Right forelimb (tissue), 1 donor: ENCODE results near the gene FIG4.
"Not testable (repeated sequence)": the region's sequence is repeated elsewhere in the genome, so short reads cannot be mapped to it uniquely, and the experiment has no call there.

Experiments
- DNase-seq: peaks from one replicate; pipeline ENCODE4 v3.0.0-alpha.2; 2018

The FIG4 gene

GRCh38 chr6:109705258-109705657 is 14.2 kb downstream of the FIG4 start:
- DNase-seq: peak; percentile 86

DNA sequence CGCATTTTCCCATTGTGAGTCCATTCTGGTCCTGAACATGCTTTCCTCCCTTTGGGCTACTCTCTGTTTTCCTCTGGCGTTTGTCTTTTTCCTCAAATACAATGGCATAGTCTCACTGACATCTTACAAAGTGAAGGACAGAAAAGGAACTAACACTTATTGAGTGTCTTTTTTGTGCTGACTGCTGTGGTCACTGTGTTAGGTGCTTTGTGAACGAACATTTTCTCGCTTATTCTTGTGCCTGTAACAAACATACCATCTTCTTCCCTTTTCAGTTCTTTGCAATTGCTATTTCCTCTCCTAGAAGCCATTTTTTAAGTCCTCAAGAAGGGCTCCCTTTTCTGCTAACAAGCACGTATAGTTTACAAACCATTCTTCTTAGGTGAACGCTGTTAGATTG is 15.4 kb downstream of the FIG4 start:
- DNase-seq: no peak

DNA sequence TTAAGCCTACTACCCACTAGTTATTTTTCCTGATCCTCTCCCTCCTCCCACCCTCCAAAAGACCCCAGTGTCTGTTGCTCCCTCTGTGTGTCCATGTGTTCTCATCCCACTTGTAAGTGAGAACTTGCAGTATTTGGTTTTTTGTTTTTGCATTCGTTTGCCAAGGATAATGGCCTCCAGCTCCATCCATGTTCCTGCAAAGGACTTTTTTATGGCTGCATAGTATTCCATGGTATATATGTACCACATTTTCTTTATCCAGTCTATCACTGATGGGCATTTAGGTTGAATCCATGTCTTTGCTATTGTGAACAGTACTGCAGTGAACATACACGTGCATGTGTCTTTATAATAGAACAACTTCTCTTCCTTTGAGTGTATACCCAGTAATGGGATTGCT is 17.0 kb downstream of the FIG4 start:
- not testable (repeated sequence) for DNase-seq

DNA sequence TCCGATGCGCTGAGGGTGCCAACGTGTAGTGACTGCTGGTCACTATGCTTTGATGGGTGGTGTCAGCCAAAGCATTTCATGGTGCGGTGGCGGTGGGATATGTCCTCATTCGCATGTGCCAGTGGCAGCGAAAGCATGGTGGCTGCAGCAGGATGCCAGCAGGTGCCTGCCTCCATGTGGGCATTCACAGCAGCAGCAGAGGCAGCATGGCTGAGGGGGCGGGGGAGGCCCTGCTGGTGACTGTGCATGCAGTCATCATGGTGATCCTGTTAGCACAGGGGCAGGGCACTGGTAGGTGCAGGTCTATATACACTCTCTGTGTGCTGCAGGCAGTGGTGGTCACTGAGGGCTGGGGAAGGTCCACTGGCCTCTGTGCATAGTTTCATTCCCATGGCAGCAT is 22.0 kb downstream of the FIG4 start:
- DNase-seq: no peak

DNA sequence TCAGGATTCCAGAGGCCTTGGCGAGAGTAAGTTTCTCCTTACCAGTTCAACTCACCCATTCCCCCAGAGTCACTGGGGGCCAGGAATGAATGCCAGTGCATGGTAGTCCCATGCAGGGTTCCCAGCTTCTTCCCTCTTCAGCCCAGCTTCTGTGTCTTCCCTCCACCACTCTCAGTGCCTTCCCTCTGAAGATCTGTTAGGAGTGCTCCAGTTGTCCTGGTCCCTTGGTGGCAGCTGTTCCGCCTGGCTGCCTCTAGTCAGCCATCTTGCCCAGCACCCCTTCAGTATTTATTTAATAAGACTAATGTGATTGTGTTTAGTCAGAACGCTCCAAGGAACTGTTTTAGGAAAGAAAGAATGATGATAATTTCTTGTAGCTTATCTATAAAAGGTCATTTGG is 23.1 kb downstream of the FIG4 start:
- DNase-seq: no peak

GRCh38 chr6:109714611-109715010 is 23.5 kb downstream of the FIG4 start:
- no peak for DNase-seq

DNA sequence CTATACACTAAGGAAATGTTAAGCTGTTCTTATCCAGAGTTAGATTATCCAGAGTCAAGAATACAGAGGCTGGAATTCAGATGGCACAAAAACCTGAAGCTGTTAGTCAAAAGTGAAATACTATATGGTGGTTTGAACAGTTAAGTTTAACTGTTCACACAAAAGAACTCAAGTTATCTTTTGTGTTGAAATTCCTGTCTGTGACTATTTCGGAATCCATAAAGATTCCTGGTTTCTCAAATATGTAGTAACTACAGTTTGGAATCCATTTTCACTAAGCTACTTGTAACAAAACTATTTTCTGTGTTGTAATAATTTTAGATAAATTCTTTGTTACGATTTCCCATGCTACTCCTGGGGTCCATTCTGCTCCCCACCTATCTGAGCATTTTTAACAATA is 24.5 kb downstream of the FIG4 start:
- DNase-seq: no peak

- no peak for DNase-seq
These were observed 26.9 kb downstream of the FIG4 start for GRCh38 chr6:109717971-109718370.

GRCh38 chr6:109718991-109719390 is 27.9 kb downstream of the FIG4 start:
- no peak for DNase-seq

GRCh38 chr6:109720311-109720710 is 29.2 kb downstream of the FIG4 start:
- no peak for DNase-seq

- no peak for DNase-seq
These were observed 30.9 kb downstream of the FIG4 start for GRCh38 chr6:109722011-109722410.

GRCh38 chr6:109722564-109723254 is 31.6 kb downstream of the FIG4 start:
- DNase-seq: no peak

DNA sequence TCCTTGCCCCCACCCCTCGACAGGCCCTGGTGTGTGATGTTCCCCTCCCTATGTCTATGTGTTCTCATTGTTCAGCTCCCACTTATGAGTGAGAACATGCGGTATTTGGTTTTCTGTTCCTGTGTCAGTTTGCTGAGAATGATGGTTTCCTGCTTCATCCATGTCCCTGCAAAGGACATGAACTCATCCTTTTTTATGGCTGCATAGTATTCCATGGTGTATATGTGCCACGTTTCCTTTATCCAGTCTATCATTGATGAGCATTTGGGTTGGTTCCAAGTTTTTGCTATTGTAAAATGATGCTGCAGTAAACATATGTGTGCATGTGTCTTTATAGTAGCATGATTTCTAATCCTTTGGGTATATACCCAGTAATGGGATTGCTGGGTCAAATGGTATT is 34.2 kb downstream of the FIG4 start:
- not testable (repeated sequence) for DNase-seq

DNA sequence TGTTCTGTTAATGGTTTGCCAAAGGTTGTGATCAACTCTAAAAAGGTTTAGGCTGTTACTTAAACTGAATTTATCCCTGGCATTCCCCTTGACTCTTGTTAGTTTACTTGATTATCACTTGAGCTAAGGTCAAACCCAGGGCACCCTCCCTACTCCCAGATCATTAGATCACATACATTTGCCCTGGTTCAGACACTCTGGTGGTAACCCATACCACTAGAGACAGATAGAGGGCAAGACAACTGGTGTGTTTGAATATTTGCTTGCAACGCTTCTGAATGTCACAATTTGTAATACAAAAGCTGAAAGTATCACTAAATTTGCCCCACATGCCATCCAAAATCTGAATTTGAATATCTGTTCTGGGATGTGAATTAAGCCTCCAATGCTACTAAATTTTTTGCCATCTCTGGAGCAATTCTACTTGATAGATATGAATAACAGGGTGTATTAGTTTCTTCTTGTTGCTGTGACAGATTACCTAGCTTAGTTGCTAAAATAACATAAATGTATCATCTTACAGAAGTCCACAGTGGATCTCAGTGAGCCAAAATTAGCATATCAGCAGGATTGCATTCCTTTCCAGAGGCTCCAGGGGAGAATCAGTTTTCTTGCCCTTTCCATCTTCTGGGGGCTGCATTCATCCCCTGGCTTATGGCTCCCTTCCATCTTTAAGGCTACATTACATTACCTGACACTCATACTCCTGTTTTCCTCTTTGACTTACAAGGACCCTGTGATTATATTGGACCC is 45.4 kb downstream of the FIG4 start:
- DNase-seq: no peak

- no peak for DNase-seq
These were observed 47.2 kb downstream of the FIG4 start for GRCh38 chr6:109738255-109738654.

DNA sequence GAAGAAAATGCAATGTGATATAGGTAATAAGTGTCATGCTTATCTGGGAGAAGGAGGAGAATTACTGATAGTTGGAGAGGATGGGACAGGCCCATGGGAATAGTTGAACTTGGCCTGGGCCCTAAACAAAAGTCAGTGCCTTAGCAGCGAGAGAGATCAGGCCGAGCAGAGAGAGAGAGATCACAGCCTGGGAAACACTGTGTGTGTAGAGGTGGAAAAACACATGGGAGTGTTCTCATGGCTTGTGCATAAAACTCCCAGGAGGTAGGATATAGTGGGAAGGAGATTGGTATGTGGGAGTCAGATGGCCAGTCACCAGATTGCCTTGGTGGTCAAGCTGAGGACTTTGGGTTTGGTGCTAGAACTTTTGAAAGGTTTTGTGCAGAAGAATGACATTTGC is 47.6 kb downstream of the FIG4 start:
- DNase-seq: no peak

DNA sequence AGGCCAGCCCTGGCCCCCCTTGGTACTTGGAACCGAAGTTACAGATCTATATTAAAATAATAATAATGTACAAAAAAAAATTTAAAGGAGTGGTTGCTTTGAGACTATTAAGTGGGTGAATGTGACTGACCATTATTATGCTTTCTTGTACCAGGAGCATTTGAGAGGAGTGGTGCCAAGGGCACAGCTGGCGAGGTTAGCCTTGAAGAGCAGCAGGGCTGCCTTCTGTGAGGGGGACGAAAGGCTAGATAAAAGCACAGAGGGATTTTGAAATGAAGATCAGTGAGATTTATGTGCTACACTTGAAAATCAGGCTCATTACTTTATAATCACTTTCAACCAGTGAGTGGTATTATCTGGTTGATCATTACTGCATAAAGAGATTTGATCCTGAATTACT is 48.6 kb downstream of the FIG4 start:
- DNase-seq: no peak

DNA sequence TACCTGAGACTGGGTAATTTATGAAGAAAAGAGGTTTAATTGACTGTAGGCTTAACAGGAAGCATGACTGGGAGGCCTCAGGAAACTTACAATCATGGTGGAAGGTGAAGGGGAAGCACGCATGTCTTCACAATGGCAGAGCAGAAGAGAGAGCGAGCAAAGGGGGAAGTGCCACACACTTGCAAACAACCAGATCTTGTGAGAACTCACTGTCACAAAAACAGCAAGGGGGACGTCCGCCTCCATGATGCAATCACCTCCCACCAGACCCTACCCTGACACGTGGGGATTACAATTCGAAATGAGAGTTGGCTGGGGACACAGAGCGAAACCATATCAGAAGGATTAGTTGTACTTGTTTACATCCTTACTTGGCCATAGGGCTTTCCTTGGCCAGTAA is 49.7 kb downstream of the FIG4 start:
- DNase-seq: no peak

- no peak for DNase-seq
These were observed 52.6 kb downstream of the FIG4 start for GRCh38 chr6:109743739-109744138.

- DNase-seq: not testable (repeated sequence)
These were observed 53.7 kb downstream of the FIG4 start for GRCh38 chr6:109744779-109745178.

DNA sequence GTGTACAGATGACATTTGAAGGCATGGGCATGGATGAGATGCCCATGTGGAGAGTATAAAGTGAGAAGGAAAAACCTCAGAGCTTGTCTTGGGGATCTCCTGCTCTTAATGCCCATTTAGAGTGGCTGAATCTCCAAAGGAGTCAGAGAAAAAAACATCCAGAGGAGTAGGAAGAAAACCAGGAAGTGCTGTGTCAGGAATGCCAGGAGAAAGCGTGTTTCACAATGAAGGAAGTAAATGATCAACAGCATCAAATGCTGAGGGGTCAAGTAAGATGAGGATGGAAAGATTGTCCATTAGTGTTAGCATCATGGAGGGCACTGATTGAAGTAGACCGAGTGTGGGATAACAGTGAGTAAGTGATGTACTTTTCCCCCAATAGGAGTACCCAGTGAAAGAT is 56.1 kb downstream of the FIG4 start:
- DNase-seq: no peak

GRCh38 chr6:109759098-109759955 is 68.2 kb downstream of the FIG4 start:
- DNase-seq: no peak

DNA sequence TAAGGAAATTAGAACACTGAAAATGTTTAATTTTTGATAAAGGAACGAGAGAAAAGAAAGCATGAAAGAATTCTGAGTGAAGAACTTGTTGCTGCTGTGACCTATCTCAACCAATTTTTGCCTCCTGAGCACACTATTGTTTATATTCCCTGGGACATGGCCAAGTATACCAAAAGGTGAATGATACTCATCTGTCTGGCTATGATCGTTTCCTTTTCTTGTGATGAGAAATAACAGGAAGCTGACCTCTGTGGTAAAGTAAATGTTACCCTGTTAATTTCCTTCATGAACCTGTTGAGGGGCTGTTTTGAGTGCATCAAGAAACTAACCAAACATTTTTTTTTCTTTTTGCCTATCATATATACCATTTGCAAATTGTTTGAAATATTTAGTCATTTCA is 69.1 kb downstream of the FIG4 start:
- DNase-seq: no peak

DNA sequence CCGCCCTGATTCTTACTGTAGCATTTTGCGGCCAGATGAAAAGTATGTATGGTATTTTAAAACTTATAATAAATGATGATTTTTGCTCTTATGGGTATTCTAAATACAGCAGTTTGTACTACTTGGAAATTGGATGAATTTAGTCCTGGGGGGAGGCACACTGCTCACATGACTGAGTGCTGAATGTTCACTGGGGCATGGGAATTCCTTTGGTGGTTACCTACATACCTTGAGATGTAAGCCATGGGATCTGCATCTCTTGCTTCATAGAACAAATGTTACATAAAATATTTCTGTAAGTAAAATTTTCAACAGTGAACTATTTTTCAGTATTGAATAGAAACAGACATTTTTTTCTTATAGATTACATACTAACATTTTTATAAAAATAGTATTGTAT is 71.1 kb downstream of the FIG4 start:
- no peak for DNase-seq
